Natural killer cell treated with Interleukin-12 subunit alpha and Interleukin-12 subunit beta and Interleukin-15 and Interleukin-18, amount 100 ng/mL, for 72 hours (primary cell): ENCODE data around the gene SPEF2. TPM values are rescaled to one million over a fixed set of nuclear protein-coding genes. Genes with fewer than 3 reads are reported as not detected.
A peak's percentile ranks its signal among the peaks of the same experiment; 100 is the strongest.

Source experiments
- ATAC-seq, 2 donors: fragments of 150-1000 bp; cut with Tn5 transposase in 1 of 2; sonication (Bioruptor Pico), chemical (Tn5 transposase) in 1 of 2; 2 replicates each; pipeline ENCODE4 v1.10.0; 2021
- DNase-seq: peaks from one replicate; pipeline ENCODE4 v3.0.0; 2022; ENCODE audit warnings: low spot score
- H3K27ac Mint-ChIP-seq, 2 donors: 1 replicate in 1 of 2; 2 replicates in 1 of 2; pipeline ENCODE4 v1.8.0; 2022; ENCODE audit warnings: mixed read lengths in 2 of 2, mild to moderate bottlenecking in 1 of 2, moderate library complexity in 1 of 2
- H3K27me3 Mint-ChIP-seq, 2 donors: 1 replicate in 1 of 2; 2 replicates in 1 of 2; pipeline ENCODE4 v1.8.0; 2022; ENCODE audit warnings: mixed read lengths in 2 of 2
- H3K36me3 Mint-ChIP-seq: one replicate; pipeline ENCODE4 v1.8.0; 2022; ENCODE audit warnings: mixed read lengths
- H3K4me1 Mint-ChIP-seq, 2 donors: 1 replicate in 1 of 2; 2 replicates in 1 of 2; pipeline ENCODE4 v1.8.0; 2022; ENCODE audit warnings: low read depth in 2 of 2, mixed read lengths in 2 of 2, mild to moderate bottlenecking in 1 of 2
- H3K4me3 Mint-ChIP-seq: one replicate; pipeline ENCODE4 v1.8.0; 2022; ENCODE audit warnings: mixed read lengths
- H3K9me3 Mint-ChIP-seq: 2 replicates; pipeline ENCODE4 v1.8.0; 2022; ENCODE audit warnings: mixed read lengths
- total RNA-seq, 2 donors: library from RNA; stranded (reverse); gene quantifications; one replicate each; pipeline ENCODE4 v1.2.3, GENCODE V29; 2022

Gene SPEF2
- total RNA-seq, 2 donors from 2014 or later = 8.9 to 9.5 TPM

GRCh38 chr5:35783551-35783950 lies 165.9 kb downstream of the SPEF2 start:
- H3K27ac Mint-ChIP-seq = no peak overlapping the region
- H3K9me3 Mint-ChIP-seq = no peaks in the 10 kb centered on the region
- peaks cover 6 to 23% of the 10 kb centered on the region in 2 donors for H3K4me1 Mint-ChIP-seq
- no peak overlapping the region for H3K4me3 Mint-ChIP-seq
- ATAC-seq (no peak), DNase-seq (no peak)
- H3K36me3 Mint-ChIP-seq = no peaks in the 10 kb centered on the region
- peaks cover 0 to 4% of the 10 kb centered on the region in 2 donors for H3K27me3 Mint-ChIP-seq

GRCh38 chr5:35785601-35786085 lies 168.0 kb downstream of the SPEF2 start:
- peaks cover 0 to 4% of the 10 kb centered on the region in 2 donors for H3K27me3 Mint-ChIP-seq

GRCh38 chr5:35788724-35789123 lies 171.1 kb downstream of the SPEF2 start:
- H3K27me3 Mint-ChIP-seq = peaks cover 0 to 4% of the 10 kb centered on the region in 2 donors
- H3K36me3 Mint-ChIP-seq = no peaks in the 10 kb centered on the region
- ATAC-seq = no peak
- no peaks in the 10 kb centered on the region for H3K9me3 Mint-ChIP-seq
- no peak for DNase-seq
- H3K27ac Mint-ChIP-seq = no peak overlapping the region
- H3K4me3 Mint-ChIP-seq = no peak overlapping the region
- H3K4me1 Mint-ChIP-seq = peaks cover 6 to 25% of the 10 kb centered on the region in 2 donors

More at GRCh38 chr5:35785601-35786085, 168.0 kb downstream of the SPEF2 start:
- H3K4me3 Mint-ChIP-seq = peak overlapping the region; percentile 57
- ATAC-seq (peak; percentile 60 to 71), DNase-seq (no peak)
- H3K36me3 Mint-ChIP-seq = no peaks in the 10 kb centered on the region
- peaks cover 6 to 23% of the 10 kb centered on the region in 2 donors for H3K4me1 Mint-ChIP-seq
- H3K9me3 Mint-ChIP-seq = no peaks in the 10 kb centered on the region
- H3K27ac Mint-ChIP-seq = peak overlapping the region; percentile 22 to 69

- DNase-seq (no peak), ATAC-seq (no peak)
- no peaks in the 10 kb centered on the region for H3K27me3 Mint-ChIP-seq
- H3K9me3 Mint-ChIP-seq = no peaks in the 10 kb centered on the region
- H3K4me1 Mint-ChIP-seq = peaks cover 3 to 29% of the 10 kb centered on the region in 2 donors
- no peak overlapping the region for H3K4me3 Mint-ChIP-seq
- no peaks in the 10 kb centered on the region for H3K36me3 Mint-ChIP-seq
- no peak overlapping the region for H3K27ac Mint-ChIP-seq
Measured at GRCh38 chr5:35789732-35790456, 172.2 kb downstream of the SPEF2 start.

- H3K9me3 Mint-ChIP-seq = no peaks in the 10 kb centered on the region
- H3K4me1 Mint-ChIP-seq = peaks cover 5 to 30% of the 10 kb centered on the region in 2 donors
- no peak for ATAC-seq
- no peak overlapping the region for H3K27ac Mint-ChIP-seq
- no peaks in the 10 kb centered on the region for H3K27me3 Mint-ChIP-seq
- H3K36me3 Mint-ChIP-seq = no peaks in the 10 kb centered on the region
- DNase-seq = no peak
- no peak overlapping the region for H3K4me3 Mint-ChIP-seq
Measured at GRCh38 chr5:35790457-35790822, 172.8 kb downstream of the SPEF2 start.

GRCh38 chr5:35794328-35794619 lies 176.6 kb downstream of the SPEF2 start:
- Mint-ChIP-seq H3K27me3 (no peaks in the 10 kb centered on the region), H3K36me3 (no peaks in the 10 kb centered on the region), H3K27ac (peak overlapping the region; percentile 73 to 78), H3K9me3 (no peaks in the 10 kb centered on the region), H3K4me3 (peak overlapping the region; percentile 3), H3K4me1 (peaks cover 12 to 35% of the 10 kb centered on the region in 2 donors)
- ATAC-seq (no peak), DNase-seq (no peak)

GRCh38 chr5:35794684-35795375 lies 177.2 kb downstream of the SPEF2 start:
- ATAC-seq = peak in 1 of 2 donors; percentile 48
- Mint-ChIP-seq H3K36me3 (no peaks in the 10 kb centered on the region), H3K27ac (peak overlapping the region; percentile 73 to 78), H3K27me3 (no peaks in the 10 kb centered on the region), H3K9me3 (no peaks in the 10 kb centered on the region), H3K4me1 (peaks cover 12 to 35% of the 10 kb centered on the region in 2 donors), H3K4me3 (peak overlapping the region; percentile 59)
- DNase-seq = no peak

GRCh38 chr5:35799181-35799580 lies 181.5 kb downstream of the SPEF2 start:
- Mint-ChIP-seq H3K4me3 (no peak overlapping the region), H3K27ac (no peak overlapping the region), H3K27me3 (no peaks in the 10 kb centered on the region), H3K9me3 (no peaks in the 10 kb centered on the region), H3K36me3 (no peaks in the 10 kb centered on the region), H3K4me1 (peaks cover 17 to 38% of the 10 kb centered on the region in 2 donors)
- ATAC-seq = no peak
- no peak for DNase-seq

- H3K27me3 Mint-ChIP-seq = no peaks in the 10 kb centered on the region
- no peak overlapping the region for H3K27ac Mint-ChIP-seq
- no peak overlapping the region for H3K4me3 Mint-ChIP-seq
- DNase-seq (no peak), ATAC-seq (no peak)
- H3K4me1 Mint-ChIP-seq = peaks cover 17 to 33% of the 10 kb centered on the region in 2 donors
- no peaks in the 10 kb centered on the region for H3K36me3 Mint-ChIP-seq
- H3K9me3 Mint-ChIP-seq = no peaks in the 10 kb centered on the region
Measured at GRCh38 chr5:35799753-35800152, 182.1 kb downstream of the SPEF2 start.

- DNase-seq (no peak), ATAC-seq (peak in 1 of 2 donors; percentile 45)
- Mint-ChIP-seq H3K4me3 (no peak overlapping the region), H3K27me3 (no peaks in the 10 kb centered on the region), H3K9me3 (no peaks in the 10 kb centered on the region), H3K4me1 (peaks cover 8 to 13% of the 10 kb centered on the region in 2 donors), H3K36me3 (no peaks in the 10 kb centered on the region), H3K27ac (peak overlapping the region in 1 of 2 donors; percentile 37)
Measured at GRCh38 chr5:35803191-35803651, 185.6 kb downstream of the SPEF2 start.

GRCh38 chr5:35804201-35804653 lies 186.6 kb downstream of the SPEF2 start:
- Mint-ChIP-seq H3K9me3 (no peaks in the 10 kb centered on the region), H3K36me3 (no peaks in the 10 kb centered on the region), H3K27ac (no peak overlapping the region), H3K4me1 (peaks cover 12 to 13% of the 10 kb centered on the region in 2 donors), H3K27me3 (no peaks in the 10 kb centered on the region), H3K4me3 (no peak overlapping the region)
- no peak for ATAC-seq
- no peak for DNase-seq

- no peak overlapping the region for H3K27ac Mint-ChIP-seq
- no peak for ATAC-seq
- no peaks in the 10 kb centered on the region for H3K27me3 Mint-ChIP-seq
- DNase-seq = no peak
- H3K4me3 Mint-ChIP-seq = no peak overlapping the region
- peaks cover 13 to 15% of the 10 kb centered on the region in 2 donors for H3K4me1 Mint-ChIP-seq
- no peaks in the 10 kb centered on the region for H3K36me3 Mint-ChIP-seq
- H3K9me3 Mint-ChIP-seq = no peaks in the 10 kb centered on the region
Measured at GRCh38 chr5:35804841-35805240, 187.2 kb downstream of the SPEF2 start.

GRCh38 chr5:35810601-35811000 lies 192.9 kb downstream of the SPEF2 start:
- Mint-ChIP-seq H3K27ac (peak overlapping the region; percentile 72 to 77), H3K4me1 (peaks cover 16 to 19% of the 10 kb centered on the region in 2 donors), H3K4me3 (peak overlapping the region; percentile 39), H3K27me3 (no peaks in the 10 kb centered on the region), H3K9me3 (no peaks in the 10 kb centered on the region), H3K36me3 (no peaks in the 10 kb centered on the region)
- DNase-seq (no peak), ATAC-seq (peak; percentile 40 to 50)

GRCh38 chr5:35811108-35811741 lies 193.6 kb downstream of the SPEF2 start:
- ATAC-seq (peak; percentile 56 to 82), DNase-seq (no peak)
- Mint-ChIP-seq H3K36me3 (no peaks in the 10 kb centered on the region), H3K27ac (peak overlapping the region; percentile 72 to 77), H3K4me3 (peak overlapping the region; percentile 28), H3K9me3 (no peaks in the 10 kb centered on the region), H3K4me1 (peaks cover 16 to 19% of the 10 kb centered on the region in 2 donors), H3K27me3 (no peaks in the 10 kb centered on the region)
